Activated B cell treated with CpG ODN at 0.5 μM for 24 hours (primary cell): ENCODE results near the gene WWOX. TPM values are rescaled to one million over a fixed set of nuclear protein-coding genes. Genes with fewer than 3 reads are reported as not detected.

ENCODE experiments used
- ATAC-seq: fragments of 200-7000 bp; cut with Tn5 transposase; one replicate; pipeline ENCODE4 v1.10.0; 2021; ENCODE audit warnings: low read depth, mild to moderate bottlenecking, moderate library complexity
- CTCF ChIA-PET: fragments of 350-600 bp; sonication (Branson Sonifier 250); formaldehyde crosslinking; loops from one replicate; lab custom pipeline; 2021; ENCODE audit warnings: antibody characterized with exemption; lab: Charles Lee
- POLR2A ChIA-PET: fragments of 350-600 bp; sonication (Branson Sonifier 250); formaldehyde crosslinking; loops from one replicate; lab custom pipeline; 2021; ENCODE audit warnings: antibody characterized with exemption; lab: Charles Lee
- DNase-seq: peaks from one replicate; pipeline ENCODE4 v3.0.0; 2022
- H3K27ac Mint-ChIP-seq: one replicate; pipeline ENCODE4 v1.8.0; 2020; ENCODE audit warnings: mixed read lengths
- H3K27me3 Mint-ChIP-seq: one replicate; pipeline ENCODE4 v1.8.0; 2021; ENCODE audit warnings: mixed read lengths
- H3K36me3 Mint-ChIP-seq: one replicate; pipeline ENCODE4 v1.8.0; 2021; ENCODE audit warnings: low read depth, mixed read lengths
- H3K4me1 Mint-ChIP-seq: one replicate; pipeline ENCODE4 v1.8.0; 2021; ENCODE audit warnings: mixed read lengths
- H3K4me3 Mint-ChIP-seq: one replicate; pipeline ENCODE4 v1.8.0; 2020; ENCODE audit warnings: mild to moderate bottlenecking, mixed read lengths
- H3K9me3 Mint-ChIP-seq: one replicate; pipeline ENCODE4 v1.8.0; 2020; ENCODE audit warnings: mixed read lengths
- intact Hi-C: fragments of 100-400 bp; cut with micrococcal nuclease; formaldehyde crosslinking; loops from one replicate; pipeline ENCODE4 v1.15.1; 2024
- total RNA-seq: library from RNA; stranded (reverse); gene quantifications from 2 replicates; pipeline ENCODE4 v1.2.3, GENCODE V29; 2022
- TF ChIP-seq, protein P1 (sequence below): fragments of 200-600 bp; IDR thresholded peaks from one replicate; pipeline ENCODE4 v1.8.0; 2022; ENCODE audit warnings: antibody characterized with exemption, mild to moderate bottlenecking

Gene WWOX
- total RNA-seq, 1 donor from 2014 or later, result 22.6 TPM

DNA sequence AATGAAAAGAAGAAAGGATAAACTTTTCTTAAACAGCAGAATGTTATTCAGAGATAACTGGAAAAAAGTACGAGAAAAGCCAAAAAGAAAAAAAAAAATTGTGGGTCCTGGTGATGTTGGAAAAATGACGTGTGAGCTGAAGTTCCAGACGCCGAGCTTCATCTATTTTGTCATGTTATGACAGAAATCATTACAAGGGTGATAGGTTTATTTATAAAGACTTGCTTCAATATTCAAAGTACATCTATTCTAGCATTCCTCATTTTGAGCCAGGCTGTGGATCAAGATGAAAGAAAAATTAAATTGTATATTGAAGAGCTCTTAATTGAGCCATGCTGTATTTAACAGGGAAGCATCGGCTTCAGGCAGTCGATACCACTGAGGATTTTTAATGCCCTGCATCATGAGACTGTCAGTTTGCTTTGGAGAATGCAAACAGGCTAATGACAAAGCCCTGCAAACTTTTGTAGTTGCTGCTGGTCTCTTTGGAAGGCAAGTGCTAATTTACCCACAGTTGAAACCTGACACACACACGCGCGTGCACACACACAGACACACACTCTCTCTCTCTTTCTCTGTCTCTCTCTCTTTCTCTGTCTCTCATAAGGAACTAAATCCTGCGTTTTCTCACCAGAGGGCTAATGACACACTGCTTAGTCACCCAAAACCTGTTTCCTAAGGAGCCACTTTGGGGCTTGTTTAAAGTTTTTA is 110.7 kb downstream of the WWOX start:
- no peak overlapping the region for H3K4me3 Mint-ChIP-seq
- intact Hi-C loops, result no loop called here
- ChIA-PET POLR2A (no interaction called here), CTCF (no interaction called here)
- H3K9me3 Mint-ChIP-seq, result peaks cover 5% of the 10 kb centered on the region
- H3K27ac Mint-ChIP-seq, result no peak overlapping the region
- TF ChIP-seq, protein P1, sequence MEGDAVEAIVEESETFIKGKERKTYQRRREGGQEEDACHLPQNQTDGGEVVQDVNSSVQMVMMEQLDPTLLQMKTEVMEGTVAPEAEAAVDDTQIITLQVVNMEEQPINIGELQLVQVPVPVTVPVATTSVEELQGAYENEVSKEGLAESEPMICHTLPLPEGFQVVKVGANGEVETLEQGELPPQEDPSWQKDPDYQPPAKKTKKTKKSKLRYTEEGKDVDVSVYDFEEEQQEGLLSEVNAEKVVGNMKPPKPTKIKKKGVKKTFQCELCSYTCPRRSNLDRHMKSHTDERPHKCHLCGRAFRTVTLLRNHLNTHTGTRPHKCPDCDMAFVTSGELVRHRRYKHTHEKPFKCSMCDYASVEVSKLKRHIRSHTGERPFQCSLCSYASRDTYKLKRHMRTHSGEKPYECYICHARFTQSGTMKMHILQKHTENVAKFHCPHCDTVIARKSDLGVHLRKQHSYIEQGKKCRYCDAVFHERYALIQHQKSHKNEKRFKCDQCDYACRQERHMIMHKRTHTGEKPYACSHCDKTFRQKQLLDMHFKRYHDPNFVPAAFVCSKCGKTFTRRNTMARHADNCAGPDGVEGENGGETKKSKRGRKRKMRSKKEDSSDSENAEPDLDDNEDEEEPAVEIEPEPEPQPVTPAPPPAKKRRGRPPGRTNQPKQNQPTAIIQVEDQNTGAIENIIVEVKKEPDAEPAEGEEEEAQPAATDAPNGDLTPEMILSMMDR, result no peak
- no peaks in the 10 kb centered on the region for H3K27me3 Mint-ChIP-seq
- peaks cover 3% of the 10 kb centered on the region for H3K36me3 Mint-ChIP-seq
- no peak for DNase-seq
- ATAC-seq, result no peak
- H3K4me1 Mint-ChIP-seq, result peaks cover 6% of the 10 kb centered on the region

DNA sequence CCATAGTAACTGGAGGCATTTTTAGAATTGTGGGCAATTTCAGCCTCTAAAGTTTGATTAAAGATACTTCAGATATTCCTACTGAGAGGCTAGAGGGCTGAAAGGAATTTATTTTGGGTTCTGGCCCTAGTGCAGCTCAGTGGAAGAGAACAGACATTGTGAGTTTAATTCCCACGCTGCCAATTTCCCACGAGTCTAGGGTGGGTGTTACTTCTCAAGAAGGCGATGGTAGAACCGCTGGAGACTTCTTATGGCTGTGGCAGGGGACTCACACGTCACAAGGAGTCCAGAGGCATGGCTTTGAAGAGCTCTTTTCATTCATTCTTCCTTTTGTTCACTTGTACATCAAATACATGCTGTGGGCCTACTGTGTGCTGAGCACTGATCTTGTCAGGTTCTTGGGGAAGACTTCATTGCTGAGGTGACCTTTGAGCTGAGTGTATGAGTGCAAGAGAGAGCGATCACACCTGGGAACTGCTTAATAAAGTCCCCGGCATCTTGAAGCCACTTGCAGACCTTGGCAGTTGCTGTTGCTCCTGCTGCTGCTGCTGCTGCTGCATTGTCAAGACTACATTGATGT is 111.7 kb downstream of the WWOX start:
- peaks cover 7% of the 10 kb centered on the region for H3K9me3 Mint-ChIP-seq
- H3K4me1 Mint-ChIP-seq, result peaks cover 9% of the 10 kb centered on the region
- intact Hi-C loops, result no loop called here
- DNase-seq (no peak), ATAC-seq (no peak)
- TF ChIP-seq, protein P1, result no peak
- CTCF ChIA-PET, result no interaction called here
- H3K4me3 Mint-ChIP-seq, result no peak overlapping the region
- no peak overlapping the region for H3K27ac Mint-ChIP-seq
- POLR2A ChIA-PET, result no interaction called here
- H3K36me3 Mint-ChIP-seq, result peaks cover 6% of the 10 kb centered on the region
- no peaks in the 10 kb centered on the region for H3K27me3 Mint-ChIP-seq

DNA sequence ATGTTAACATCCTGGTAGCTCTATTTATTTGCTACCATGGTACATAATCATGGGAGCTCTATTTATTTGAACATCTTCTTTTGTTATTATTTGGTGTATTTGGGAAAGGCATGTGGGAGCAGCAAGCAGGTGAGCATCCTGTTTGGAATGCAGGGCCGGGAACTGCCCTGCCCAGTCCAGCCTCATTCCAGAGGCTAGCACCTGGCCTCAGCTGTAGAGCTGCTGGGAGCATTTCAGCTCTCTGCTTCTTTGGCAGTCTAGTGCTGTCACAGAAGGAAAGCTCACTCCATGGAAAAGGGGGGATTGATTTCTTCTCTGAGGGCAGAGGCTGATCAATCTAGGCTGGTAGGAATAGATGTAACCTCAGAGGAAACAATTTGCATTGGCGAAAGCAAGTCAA is 112.5 kb downstream of the WWOX start:
- TF ChIP-seq, protein P1, result no peak
- no peak overlapping the region for H3K27ac Mint-ChIP-seq
- H3K36me3 Mint-ChIP-seq, result peaks cover 6% of the 10 kb centered on the region
- no peaks in the 10 kb centered on the region for H3K27me3 Mint-ChIP-seq
- POLR2A ChIA-PET, result no interaction called here
- DNase-seq, result no peak
- peaks cover 9% of the 10 kb centered on the region for H3K4me1 Mint-ChIP-seq
- no peak overlapping the region for H3K4me3 Mint-ChIP-seq
- peaks cover 7% of the 10 kb centered on the region for H3K9me3 Mint-ChIP-seq
- ATAC-seq, result no peak
- intact Hi-C loops, result no loop called here
- CTCF ChIA-PET, result no interaction called here

DNA sequence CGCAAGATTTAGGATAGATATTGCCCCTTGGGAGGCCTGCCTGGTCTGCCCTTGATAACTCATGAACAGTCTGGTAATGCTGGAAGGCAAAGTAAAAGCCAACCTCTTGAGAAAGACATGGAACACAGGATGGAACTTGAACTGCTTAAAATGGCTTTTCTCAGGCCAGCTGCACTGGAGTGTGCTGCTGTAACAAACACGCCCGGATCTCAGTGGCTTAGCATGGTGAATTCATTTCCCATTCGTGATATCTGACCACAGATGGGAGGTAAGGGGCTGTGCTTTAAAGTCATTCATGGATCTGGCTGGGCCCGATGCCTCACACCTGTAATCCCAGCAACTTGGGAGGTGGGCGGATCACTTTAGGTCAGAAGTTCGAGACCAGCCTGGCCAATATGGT is 113.2 kb downstream of the WWOX start:
- Mint-ChIP-seq H3K36me3 (peaks cover 6% of the 10 kb centered on the region), H3K27me3 (no peaks in the 10 kb centered on the region), H3K27ac (no peak overlapping the region), H3K4me3 (no peak overlapping the region), H3K4me1 (peaks cover 9% of the 10 kb centered on the region), H3K9me3 (peaks cover 7% of the 10 kb centered on the region)
- intact Hi-C loops, result no loop called here
- TF ChIP-seq, protein P1, result no peak
- no peak for ATAC-seq
- POLR2A ChIA-PET, result no interaction called here
- CTCF ChIA-PET, result no interaction called here
- no peak for DNase-seq

DNA sequence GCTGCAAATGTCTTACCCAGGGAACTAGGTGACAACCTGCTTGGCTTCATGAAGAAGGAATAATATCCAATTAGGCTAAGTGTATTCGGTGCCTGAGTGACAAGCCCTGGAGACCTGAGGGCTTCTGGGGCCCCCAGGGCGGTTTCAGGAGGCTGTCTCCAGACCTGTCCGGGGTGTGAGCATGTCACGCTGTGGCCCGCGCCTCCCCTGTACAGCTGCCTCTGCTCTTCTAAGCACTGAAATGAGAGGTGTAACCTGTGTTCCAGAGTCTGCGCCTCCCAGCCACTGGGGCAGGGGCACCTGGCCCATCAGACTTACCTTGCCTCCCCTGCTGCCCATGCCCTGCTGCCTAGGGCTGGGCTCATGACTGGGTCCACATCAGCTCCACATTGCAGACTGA is 114.3 kb downstream of the WWOX start:
- DNase-seq, result no peak
- ATAC-seq, result no peak
- intact Hi-C loops, result no loop called here
- peaks cover 9% of the 10 kb centered on the region for H3K4me1 Mint-ChIP-seq
- CTCF ChIA-PET, result no interaction called here
- H3K27ac Mint-ChIP-seq, result no peak overlapping the region
- peaks cover 7% of the 10 kb centered on the region for H3K9me3 Mint-ChIP-seq
- H3K4me3 Mint-ChIP-seq, result no peak overlapping the region
- TF ChIP-seq, protein P1, result no peak
- POLR2A ChIA-PET, result no interaction called here
- H3K36me3 Mint-ChIP-seq, result peaks cover 6% of the 10 kb centered on the region
- H3K27me3 Mint-ChIP-seq, result no peaks in the 10 kb centered on the region
